ENCODE measurements around the gene CFAP107.
"Not testable (repeated sequence)": the region's sequence is repeated elsewhere in the genome, so short reads cannot be mapped to it uniquely, and the experiment has no call there.

The CFAP107 gene, protein sequence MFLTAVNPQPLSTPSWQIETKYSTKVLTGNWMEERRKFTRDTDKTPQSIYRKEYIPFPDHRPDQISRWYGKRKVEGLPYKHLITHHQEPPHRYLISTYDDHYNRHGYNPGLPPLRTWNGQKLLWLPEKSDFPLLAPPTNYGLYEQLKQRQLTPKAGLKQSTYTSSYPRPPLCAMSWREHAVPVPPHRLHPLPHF

DNA sequence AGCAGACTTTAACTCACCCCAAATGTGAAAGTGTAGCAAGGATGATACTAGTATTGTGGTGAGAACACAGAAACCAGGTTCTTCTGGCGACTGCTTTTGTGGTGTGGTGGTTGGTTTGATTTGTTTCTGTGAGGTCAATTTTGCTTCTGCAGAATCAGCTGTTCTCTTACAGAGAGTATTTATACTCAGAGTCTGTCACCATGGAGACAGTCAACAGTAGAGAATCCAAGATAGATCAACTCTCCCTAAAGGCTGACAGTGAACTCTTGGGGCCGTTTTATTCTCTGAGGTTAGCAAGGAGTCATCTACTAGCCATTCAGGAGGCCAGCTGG, at the start of gene CFAP107:
Gene CFAP107, plus strand, starts transcription at position 209 of the 332 bp plus-strand sequence. CDS start 231 bp downstream, outside the sequence.
- DNase-seq (ENCODE audit: low spot score) = peak; percentile 43

- DNase-seq (ENCODE audit: low spot score) = no peak
Observed at GRCh38 chr1:12696658-12697057, 49.3 kb upstream of the CFAP107 start.

GRCh38 chr1:12697397-12697796, 48.6 kb upstream of the CFAP107 start:
- DNase-seq (ENCODE audit: low spot score) = no peak

GRCh38 chr1:12703821-12704451, 42.1 kb upstream of the CFAP107 start:
- no peak for DNase-seq (ENCODE audit: low spot score)

DNA sequence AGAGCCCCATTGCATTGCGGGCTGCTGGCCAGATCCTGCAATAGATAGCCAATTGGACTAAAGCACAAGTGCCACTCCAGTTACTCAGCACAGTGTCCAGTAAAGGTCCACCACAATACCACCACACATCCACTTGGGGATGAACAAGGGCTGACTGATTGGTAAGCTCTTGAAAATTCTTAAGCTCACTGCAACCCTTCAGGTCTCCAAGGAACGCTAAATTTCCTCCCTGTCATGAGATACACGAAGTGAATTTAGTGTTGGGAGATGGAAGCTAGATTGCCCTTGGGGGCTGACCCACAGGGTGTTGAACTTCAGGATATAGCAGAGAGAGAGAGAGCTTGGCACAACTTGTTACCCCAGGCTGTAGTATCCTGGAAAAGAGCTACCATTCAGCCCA, 39.9 kb upstream of the CFAP107 start:
- DNase-seq (ENCODE audit: low spot score) = no peak

GRCh38 chr1:12708396-12709090, 37.5 kb upstream of the CFAP107 start:
- no peak for DNase-seq (ENCODE audit: low spot score)

DNA sequence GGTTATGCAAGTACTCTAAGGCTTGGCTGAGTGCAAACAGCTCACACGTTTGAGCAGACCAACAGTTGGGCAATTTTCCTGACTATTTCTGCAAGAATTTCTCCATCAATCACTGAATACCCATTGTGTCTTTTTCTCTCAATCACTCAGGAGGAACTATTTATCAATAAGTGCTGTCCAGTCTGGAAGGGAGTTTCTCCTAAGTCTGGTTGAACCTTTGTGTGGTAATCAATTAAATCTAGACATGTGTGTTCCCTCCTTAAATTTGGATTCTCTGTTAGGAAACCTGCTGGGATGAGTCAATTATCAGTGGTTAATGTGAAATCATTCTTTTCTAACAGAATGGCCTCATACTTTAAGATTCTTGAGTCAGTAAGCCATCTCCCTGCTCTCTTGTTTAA, 36.9 kb upstream of the CFAP107 start:
- DNase-seq (ENCODE audit: low spot score) = no peak

DNA sequence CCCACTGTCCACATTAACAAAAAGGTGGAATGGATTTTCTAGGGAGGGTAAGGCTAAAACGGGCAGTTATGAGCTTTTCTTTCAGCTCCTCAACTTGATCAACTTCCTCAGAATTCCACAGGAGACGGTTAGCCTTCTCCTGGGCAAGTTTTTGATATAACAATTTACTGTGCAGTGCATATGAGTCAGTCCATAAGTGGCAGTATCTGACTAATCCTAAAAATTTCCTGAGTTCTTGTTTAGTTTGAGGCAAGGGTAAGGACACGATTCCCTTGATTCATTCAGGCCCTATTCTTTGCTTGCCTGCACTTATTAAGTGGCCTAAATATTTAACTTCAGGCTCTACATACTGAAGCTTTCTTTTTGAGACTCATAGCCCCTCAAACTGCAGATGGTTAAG, 36.3 kb upstream of the CFAP107 start:
- no peak for DNase-seq (ENCODE audit: low spot score)

- no peak for DNase-seq (ENCODE audit: low spot score)
Observed at GRCh38 chr1:12711536-12711935, 34.5 kb upstream of the CFAP107 start.

- DNase-seq (ENCODE audit: low spot score) = no peak
Observed at GRCh38 chr1:12712076-12712475, 33.9 kb upstream of the CFAP107 start.

DNA sequence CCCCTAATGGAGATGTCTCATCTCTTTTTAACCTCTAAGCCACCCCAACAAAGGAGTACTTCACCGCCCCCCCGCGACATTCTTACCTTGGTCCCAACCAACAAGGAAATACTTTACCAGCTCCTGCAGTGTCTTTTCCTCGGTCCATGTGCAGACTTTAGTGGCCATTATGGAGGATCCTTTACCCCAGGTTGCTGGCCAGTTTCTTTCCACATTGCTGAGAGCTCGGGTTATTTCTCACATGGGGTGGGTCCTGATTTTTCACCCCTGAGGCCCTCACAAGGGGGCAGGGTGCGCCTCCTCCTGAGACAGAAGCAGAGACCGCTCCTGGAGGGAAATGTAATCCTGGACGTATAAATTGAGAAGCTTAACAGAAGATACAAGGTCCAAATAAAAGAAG, 33.1 kb upstream of the CFAP107 start:
- no peak for DNase-seq (ENCODE audit: low spot score)

- DNase-seq (ENCODE audit: low spot score) = not testable (repeated sequence)
Observed at GRCh38 chr1:12713651-12714050, 32.3 kb upstream of the CFAP107 start.

- DNase-seq (ENCODE audit: low spot score) = no peak
Observed at GRCh38 chr1:12714710-12715475, 31.1 kb upstream of the CFAP107 start.

DNA sequence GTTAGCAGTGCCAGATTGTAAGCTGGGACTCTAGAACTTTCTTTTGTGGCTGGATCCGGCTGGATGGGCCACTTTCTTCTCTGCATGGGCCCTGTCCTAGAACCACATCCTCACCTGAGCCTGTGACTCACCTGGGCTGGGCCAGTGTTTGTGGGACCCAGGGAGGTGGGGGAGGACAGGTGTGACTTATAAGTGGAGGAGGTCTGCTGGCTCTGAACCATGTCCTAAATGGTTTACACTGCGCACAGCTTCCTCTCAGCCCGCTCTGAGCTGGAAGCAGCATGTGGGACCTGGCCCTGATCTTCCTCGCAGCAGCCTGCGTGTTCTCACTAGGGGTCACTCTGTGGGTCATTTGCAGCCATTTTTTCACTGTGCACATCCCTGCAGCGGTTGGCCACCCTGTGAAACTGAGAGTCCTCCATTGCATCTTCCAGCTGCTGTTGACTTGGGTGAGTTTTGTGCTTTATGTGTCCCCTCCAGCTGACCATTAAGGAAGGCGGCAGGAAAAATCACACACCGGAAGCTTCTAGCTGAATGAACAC, 30.0 kb upstream of the CFAP107 start, which contains the start of gene AADACL3:
Gene AADACL3, plus strand, starts transcription at position 215 of the 542 bp plus-strand sequence. Its CDS starts 67 bp downstream, at position 282.
- DNase-seq (ENCODE audit: low spot score) = no peak

- DNase-seq (ENCODE audit: low spot score) = no peak
Observed at GRCh38 chr1:12717301-12717838, 28.6 kb upstream of the CFAP107 start.

GRCh38 chr1:12722626-12723025, 23.4 kb upstream of the CFAP107 start:
- DNase-seq (ENCODE audit: low spot score) = no peak

DNA sequence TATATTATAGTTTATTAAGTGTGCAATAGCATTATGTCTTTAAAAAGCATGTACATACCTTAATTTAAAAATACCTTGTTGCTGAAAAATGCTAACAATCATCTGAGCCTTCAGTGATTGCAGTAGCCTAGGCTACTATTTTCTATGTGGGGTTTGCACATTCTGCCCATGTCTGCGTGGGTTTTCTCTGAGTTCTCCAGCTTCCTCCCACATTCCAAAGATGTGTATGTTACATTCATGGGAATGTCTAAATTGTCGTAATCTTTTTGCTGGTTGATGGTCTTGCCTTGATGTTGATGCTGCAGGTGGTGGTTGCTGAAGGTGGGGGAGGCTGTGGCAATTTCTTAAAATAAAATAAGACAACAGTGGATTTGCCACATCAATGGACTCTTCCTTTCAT, 17.6 kb upstream of the CFAP107 start:
- no peak for DNase-seq (ENCODE audit: low spot score)

DNA sequence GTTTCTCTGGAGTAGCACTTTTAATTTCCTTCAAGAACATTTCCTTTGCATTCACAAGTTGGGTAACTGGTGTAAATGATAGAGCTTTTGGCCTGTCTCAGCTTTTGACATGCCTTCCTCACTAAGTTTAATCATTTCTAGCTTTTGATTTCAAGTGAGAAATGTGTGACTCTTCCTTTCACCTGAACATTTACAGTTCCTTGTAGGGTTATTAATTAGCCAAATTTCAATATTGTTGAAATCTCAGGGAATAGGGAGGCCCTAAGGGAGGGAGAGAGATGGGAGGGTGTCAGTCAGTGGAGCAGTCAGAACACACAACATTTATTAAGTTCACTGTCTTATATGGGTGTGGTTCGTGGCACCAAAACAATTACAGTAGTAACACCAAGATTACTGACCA, 15.8 kb upstream of the CFAP107 start:
- DNase-seq (ENCODE audit: low spot score) = no peak

- not testable (repeated sequence) for DNase-seq (ENCODE audit: low spot score)
Observed at GRCh38 chr1:12731084-12731483, 14.9 kb upstream of the CFAP107 start.

DNA sequence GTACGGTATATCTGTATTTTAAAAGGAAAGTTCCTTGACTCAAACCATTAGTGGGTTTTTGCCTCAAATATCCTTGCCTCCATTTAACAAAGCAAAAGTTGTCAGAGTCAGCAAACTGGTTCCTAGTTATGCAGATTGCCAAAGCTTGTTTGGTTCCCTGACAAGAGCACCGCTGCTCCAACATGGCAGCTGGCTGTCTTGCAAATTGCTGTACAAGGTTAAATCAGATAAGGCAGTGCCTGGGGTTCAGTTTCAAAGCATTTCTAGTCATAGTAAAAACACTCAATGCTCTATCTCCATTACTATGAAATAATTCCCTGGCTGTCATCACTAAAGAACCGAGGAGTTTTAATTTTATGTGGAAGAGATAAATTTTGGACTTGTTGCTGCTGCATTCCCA, 11.3 kb upstream of the CFAP107 start:
- DNase-seq (ENCODE audit: low spot score) = no peak

DNA sequence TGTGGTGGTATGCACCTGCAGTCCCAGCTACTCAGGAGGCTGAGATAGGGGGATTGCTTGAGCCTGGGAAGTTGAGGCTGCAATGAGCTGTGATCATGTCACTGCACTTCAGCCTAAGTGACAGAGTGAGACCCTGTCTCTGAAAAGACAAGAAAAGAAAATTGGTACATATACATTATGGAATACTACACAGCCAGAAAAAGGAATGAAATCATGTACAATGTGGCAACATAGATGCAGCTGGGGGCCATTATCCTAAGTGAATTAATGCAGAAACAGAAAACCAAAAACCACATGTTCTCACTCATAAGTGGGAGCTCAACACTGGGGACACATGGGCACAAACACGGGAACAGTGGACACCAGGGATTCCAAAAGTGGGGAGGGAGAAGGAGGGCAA, 7.1 kb upstream of the CFAP107 start:
- DNase-seq (ENCODE audit: low spot score) = no peak

- no peak for DNase-seq (ENCODE audit: low spot score)
Observed at GRCh38 chr1:12739613-12740012, 6.4 kb upstream of the CFAP107 start.

All from activated CD4-positive, alpha-beta T cell treated with anti-CD3 and anti-CD28 coated beads, Interleukin-2, Interleukin-4, amounts not matched to agents 100 ng/mL and 50 ng/mL, durations not matched to agents 16 hours and 8 hours (primary cell).